GM12874 (cell line): Measurements from ENCODE around the gene WDR72.

Source experiments
- CTCF ChIP-seq: IDR thresholded peaks from 2 replicates; pipeline ENCODE4 v1.5.1; 2011; ENCODE audit warnings: low read depth, mild to moderate bottlenecking, control low read depth, low read length, moderate library complexity; ENCODE audit not compliant: insufficient read depth

Gene WDR72

GRCh38 chr15:53548236-53548635 lies 211.2 kb downstream of the WDR72 start:
- TF ChIP-seq CTCF = no peak

DNA sequence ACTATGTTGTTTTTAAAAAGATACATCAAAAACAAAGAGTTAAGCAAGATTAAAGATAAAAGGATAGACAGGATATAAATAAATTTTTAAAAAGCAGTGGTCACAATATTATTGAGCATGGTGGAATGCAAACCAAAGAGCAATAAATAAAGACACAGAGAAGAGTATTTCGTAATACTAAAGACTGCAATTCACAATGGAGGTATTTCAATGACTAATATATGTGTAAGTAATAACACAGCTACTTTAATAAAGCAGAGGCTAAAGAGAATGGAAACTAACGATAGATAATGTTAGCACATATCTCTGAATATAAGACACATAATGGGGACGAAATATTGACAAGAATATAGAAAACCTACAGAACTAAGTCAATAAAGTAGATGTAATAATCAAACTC lies 219.6 kb downstream of the WDR72 start:
- no peak for TF ChIP-seq CTCF

- TF ChIP-seq CTCF = no peak
Measured at GRCh38 chr15:53536479-53537120, 222.9 kb downstream of the WDR72 start.

- TF ChIP-seq CTCF = no peak
Measured at GRCh38 chr15:53535886-53536285, 223.6 kb downstream of the WDR72 start.

DNA sequence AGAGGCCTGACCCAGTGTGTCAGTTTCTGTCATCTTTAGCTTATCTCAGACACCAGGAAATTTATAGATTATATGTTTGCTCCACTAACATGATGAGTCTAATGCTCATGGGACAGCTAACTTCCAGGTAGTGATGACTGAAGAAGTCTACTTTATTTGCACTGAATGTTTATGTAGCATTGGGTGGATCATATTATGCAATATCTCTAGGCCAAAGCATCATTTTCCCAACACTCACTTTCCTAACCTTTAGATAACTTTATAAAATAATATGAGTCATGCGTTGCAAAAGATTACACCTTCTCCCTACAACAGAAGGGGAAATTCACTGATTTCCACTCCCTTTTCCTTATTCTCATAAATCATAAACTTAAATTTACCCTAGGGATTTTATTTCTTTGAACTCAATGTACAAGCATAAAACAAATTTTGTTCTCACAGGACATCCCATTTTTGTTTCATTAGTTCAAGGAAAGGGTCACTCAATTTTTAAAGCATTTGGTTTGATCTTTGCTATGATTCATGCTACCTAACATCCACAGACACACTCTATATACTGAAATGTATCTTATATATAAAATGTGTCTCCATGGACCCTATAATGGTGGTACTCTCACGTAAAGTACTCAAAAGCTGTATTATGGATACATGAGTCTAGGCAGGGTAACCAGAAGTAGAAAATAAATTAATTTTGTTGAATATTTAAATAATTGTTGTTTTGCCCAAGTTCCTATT lies 225.2 kb downstream of the WDR72 start:
- no peak for TF ChIP-seq CTCF

DNA sequence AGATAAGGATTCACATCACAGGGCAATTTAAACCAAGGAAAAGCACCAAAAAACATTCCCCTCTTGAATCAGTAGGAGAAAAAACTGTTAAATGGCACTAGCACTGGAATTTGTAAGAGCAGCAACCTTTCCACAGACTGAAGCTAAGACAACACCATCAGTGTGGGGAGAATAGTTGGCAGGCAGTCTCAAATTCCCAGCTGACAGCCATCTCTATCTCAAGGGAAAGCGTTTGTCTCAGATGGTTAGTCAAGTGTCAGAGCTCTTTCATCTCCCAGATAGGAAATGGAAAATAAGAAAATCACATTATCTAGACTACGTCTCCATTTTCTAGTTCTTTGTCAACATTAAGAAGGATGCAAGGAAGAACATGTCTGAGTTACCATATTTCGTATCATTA lies 228.7 kb downstream of the WDR72 start:
- TF ChIP-seq CTCF = no peak

GRCh38 chr15:53527996-53528395 lies 231.5 kb downstream of the WDR72 start:
- TF ChIP-seq CTCF = no peak
